GM12878 (cell line): ENCODE measurements around the gene IL3. TPM values are rescaled to one million over a fixed set of nuclear protein-coding genes. Genes with fewer than 3 reads are reported as not detected.

ENCODE experiments used
- ATF3 ChIP-seq: IDR thresholded peaks from 2 replicates; pipeline ENCODE4 v1.6.1; 2011; ENCODE audit warnings: low read depth, mild to moderate bottlenecking, low read length, moderate library complexity, borderline replicate concordance; ENCODE audit errors: extremely low read depth
- BCL3 ChIP-seq: IDR thresholded peaks from 2 replicates; pipeline ENCODE4 v1.6.1; 2011; ENCODE audit warnings: borderline replicate concordance, low read depth, mild to moderate bottlenecking, moderate library complexity, low read length; ENCODE audit not compliant: insufficient read depth, poor library complexity, severe bottlenecking
- BRCA1 ChIP-seq: IDR thresholded peaks from 2 replicates; pipeline ENCODE4 v1.6.1; 2011; ENCODE audit warnings: low read depth, low read length, improper control_type of control experiment
- CBFB ChIP-seq: IDR thresholded peaks from 2 replicates; pipeline ENCODE4 v1.6.1; 2016; ENCODE audit warnings: antibody characterized with exemption, low read depth
- CHD4 ChIP-seq: fragments of 200-600 bp; sonication (generic); IDR thresholded peaks from 2 replicates; pipeline ENCODE4 v1.6.1; 2016; ENCODE audit warnings: mild to moderate bottlenecking
- EED ChIP-seq: sonication (generic); IDR thresholded peaks from 2 replicates; pipeline ENCODE4 v1.6.1; 2016; ENCODE audit warnings: antibody characterized with exemption, low read depth
- EP300 ChIP-seq, 2 experiments: fragments of 150-350 bp in 1 of 2; IDR thresholded peaks; 2 replicates each; pipeline ENCODE4 v1.6.1; 2011 to 2012; ENCODE audit warnings: low read depth in 2 of 2, low read length in 2 of 2, borderline replicate concordance in 1 of 2, improper control_type of control experiment in 1 of 2, inconsistent platforms in 1 of 2; ENCODE audit not compliant: control insufficient read depth in 1 of 2
- ESRRA ChIP-seq: IDR thresholded peaks from 2 replicates; pipeline ENCODE4 v1.6.1; 2012; ENCODE audit warnings: mild to moderate bottlenecking, low read length, improper control_type of control experiment
- ETV6 ChIP-seq, 2 experiments: fragments of 450-650 bp in 1 of 2; IDR thresholded peaks in 1 of 2; conservative IDR thresholded peaks in 1 of 2; 2 replicates each; pipeline ENCODE4 v1.6.1; 2014; ENCODE audit warnings: antibody characterized with exemption in 1 of 2, borderline replicate concordance in 1 of 2, low read depth in 1 of 2, mild to moderate bottlenecking in 1 of 2, moderate library complexity in 1 of 2
- FOXK2 ChIP-seq: fragments of 450-650 bp; IDR thresholded peaks from 2 replicates; pipeline ENCODE4 v1.6.1; 2017; ENCODE audit warnings: mild to moderate bottlenecking, moderate library complexity
- IKZF1 ChIP-seq: fragments of 450-650 bp; conservative IDR thresholded peaks from 2 replicates; pipeline ENCODE4 v1.6.1; 2017; ENCODE audit warnings: antibody characterized with exemption, mild to moderate bottlenecking
- IKZF2 ChIP-seq, 2 experiments: fragments of 450-650 bp; IDR thresholded peaks; 2 replicates each; pipeline ENCODE4 v1.6.1; 2017; ENCODE audit warnings: mild to moderate bottlenecking in 2 of 2, moderate library complexity in 2 of 2
- MEF2A ChIP-seq: IDR thresholded peaks from 2 replicates; pipeline ENCODE4 v1.6.1; 2011; ENCODE audit warnings: low read depth, mild to moderate bottlenecking, low read length, moderate library complexity; ENCODE audit not compliant: insufficient read depth
- NFYB ChIP-seq: IDR thresholded peaks from 2 replicates; pipeline ENCODE4 v1.6.1; 2011; ENCODE audit warnings: low read depth, mild to moderate bottlenecking, low read length, improper control_type of control experiment, moderate library complexity; ENCODE audit not compliant: insufficient read depth
- PKNOX1 ChIP-seq: fragments of 450-650 bp; IDR thresholded peaks from 2 replicates; pipeline ENCODE4 v1.6.1; 2016; ENCODE audit warnings: mild to moderate bottlenecking
- POLR2A ChIP-seq: IDR thresholded peaks from 2 replicates; pipeline ENCODE4 v1.6.1; 2011; ENCODE audit warnings: low read depth, mild to moderate bottlenecking, low read length
- RELB ChIP-seq: fragments of 450-650 bp; IDR thresholded peaks from 2 replicates; pipeline ENCODE4 v1.6.1; 2017; ENCODE audit warnings: low read depth, mild to moderate bottlenecking, moderate library complexity
- TARDBP ChIP-seq: IDR thresholded peaks from 2 replicates; pipeline ENCODE4 v1.6.1; 2016; ENCODE audit warnings: borderline replicate concordance
- TCF3 ChIP-seq: IDR thresholded peaks from 2 replicates; pipeline ENCODE4 v1.6.1; 2012; ENCODE audit warnings: low read depth, mild to moderate bottlenecking, low read length, borderline replicate concordance; ENCODE audit not compliant: insufficient read depth
- ZNF217 ChIP-seq: fragments of 450-650 bp; IDR thresholded peaks from 2 replicates; pipeline ENCODE4 v1.6.1; 2017; ENCODE audit warnings: antibody characterized with exemption, mild to moderate bottlenecking
- polyA plus RNA-seq, 11 experiments: library from polyadenylated mRNA; depleted of rRNA in 4 of 11; unstranded in 6 of 11; stranded (reverse) in 5 of 11; fragments of >200 nt; fragmentation: Nextera tagmentation in 4 of 11; fragmentation: Illumina TruSeq in 1 of 11; extraction: Ambion mirVana in 4 of 11; extraction: Trizol in 1 of 11; gene quantifications; 1 replicate in 1 of 11; 2 replicates in 10 of 11; pipeline versions ENCODE4 v1.2.1 to v1.2.3, GENCODE V29; 2011 to 2016; ENCODE audit warnings: inconsistent platforms in 2 of 11, missing spikeins in 2 of 11, low read depth in 1 of 11
- total RNA-seq, 4 experiments: library from RNA; depleted of rRNA in 3 of 4; stranded (reverse); fragments of >200 nt in 3 of 4; fragmentation: Illumina TruSeq in 1 of 4; extraction: Trizol in 1 of 4; gene quantifications; 2 replicates each; pipeline versions ENCODE4 v1.2.1 to v1.2.3, GENCODE V29; 2013 to 2021

Gene IL3
- total and polyA plus RNA-seq, 10 of the 15 experiments (the other 5 are each of a cell fraction or from before 2014, with no cell fraction given): not detected

- TF ChIP-seq TARDBP: no peak
- no peak for TF ChIP-seq NFYB
- TF ChIP-seq EP300 (IDR thresholded peaks at IDR 0.05; ENCODE audit: borderline replicate concordance in 1 of 2, control insufficient read depth in 1 of 2, low read depth in 2 of 2, low read length in 2 of 2): peak in 1 of 2 experiments; percentile 33; a peak in 1 of 4 replicates
- peak; percentile 67; the same call in 1 of the 2 replicates for TF ChIP-seq EED
- peak; percentile 76 for TF ChIP-seq CBFB
- no peak for TF ChIP-seq BRCA1
- no peak for TF ChIP-seq CHD4
- peak; percentile 61 for TF ChIP-seq IKZF1
- peak; percentile 82 for TF ChIP-seq BCL3
- TF ChIP-seq IKZF2 (IDR thresholded peaks at IDR 0.05): peak; percentile 57 to 66; a peak in 2 of 4 replicates
- no peak; the same call in 1 of the 2 replicates for TF ChIP-seq PKNOX1
- TF ChIP-seq RELB: peak; percentile 50; the same call in 1 of the 2 replicates
- TF ChIP-seq ZNF217: peak; percentile 80; the same call in 1 of the 2 replicates
- TF ChIP-seq TCF3: peak; percentile 78; the same call in 1 of the 2 replicates
- 0 out of 2 replicates have a peak, but pooled peaks have one; percentile 23 for TF ChIP-seq MEF2A
- no peak for TF ChIP-seq ESRRA
- TF ChIP-seq ETV6 (conservative IDR thresholded peaks at IDR 0.05 in 1 of 2, IDR thresholded peaks at IDR 0.05 in 1 of 2; ENCODE audit: borderline replicate concordance in 1 of 2, low read depth in 1 of 2): peak in 1 of 2 experiments; percentile 70; a peak in 1 of 4 replicates
- TF ChIP-seq POLR2A: no peak
- TF ChIP-seq FOXK2: no peak
- no peak for TF ChIP-seq ATF3
Observed at GRCh38 chr5:132100672-132101261, 40.3 kb downstream of the IL3 start (continued).
